NCI-H2081 (cell line): ENCODE results near the gene PINK1.
"Not testable (repeated sequence)": the region's sequence is repeated elsewhere in the genome, so short reads cannot be mapped to it uniquely, and the experiment has no call there.

Experiments
- DNase-seq, 2 experiments: peaks; one replicate each; lab custom pipeline; 2025; lab: John Stamatoyannopoulos, UW

The PINK1 gene

GRCh38 chr1:20633190-20634064, at the start of gene PINK1:
TSS of gene PINK1 (plus strand) at chr1:20633458. CDS start at chr1:20633549, 91 bp downstream.
- peak; percentile 46 to 65 for DNase-seq

- DNase-seq: no peak
Observed at GRCh38 chr1:20584890-20585289, 48.4 kb upstream of the PINK1 start.

GRCh38 chr1:20586953-20587660, 46.2 kb upstream of the PINK1 start:
- DNase-seq: no peak

- DNase-seq: no peak
Observed at GRCh38 chr1:20587661-20588053, 45.6 kb upstream of the PINK1 start.

DNA sequence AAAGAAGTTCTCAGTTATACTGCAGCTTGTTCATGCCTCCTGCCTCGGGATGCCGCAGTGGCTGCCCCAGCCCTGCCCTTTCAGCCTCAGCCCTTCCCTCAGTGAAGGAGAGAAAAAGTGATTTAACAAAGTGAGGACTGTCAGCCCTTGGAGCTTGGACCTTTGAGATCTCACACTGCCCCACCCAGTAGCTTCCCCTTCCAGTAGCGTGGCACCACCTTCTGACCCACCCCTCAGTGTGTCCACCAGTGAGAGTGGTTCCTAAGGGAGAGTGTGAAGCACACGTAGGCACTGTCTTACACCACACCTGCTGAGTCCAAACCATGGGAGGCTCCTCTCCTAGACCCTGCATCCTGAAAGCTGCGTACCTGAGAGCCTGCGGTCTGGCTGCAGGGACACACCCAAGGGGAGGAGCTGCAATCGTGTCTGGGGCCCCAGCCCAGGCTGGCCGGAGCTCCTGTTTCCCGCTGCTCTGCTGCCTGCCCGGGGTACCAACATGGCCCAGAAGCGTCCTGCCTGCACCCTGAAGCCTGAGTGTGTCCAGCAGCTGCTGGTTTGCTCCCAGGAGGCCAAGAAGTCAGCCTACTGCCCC, 44.5 kb upstream of the PINK1 start, which contains the start of gene CDA:
Gene CDA, plus strand, starts transcription at position 464 of the 592 bp plus-strand sequence. Its CDS starts 33 bp downstream, at position 497.
- no peak for DNase-seq

DNA sequence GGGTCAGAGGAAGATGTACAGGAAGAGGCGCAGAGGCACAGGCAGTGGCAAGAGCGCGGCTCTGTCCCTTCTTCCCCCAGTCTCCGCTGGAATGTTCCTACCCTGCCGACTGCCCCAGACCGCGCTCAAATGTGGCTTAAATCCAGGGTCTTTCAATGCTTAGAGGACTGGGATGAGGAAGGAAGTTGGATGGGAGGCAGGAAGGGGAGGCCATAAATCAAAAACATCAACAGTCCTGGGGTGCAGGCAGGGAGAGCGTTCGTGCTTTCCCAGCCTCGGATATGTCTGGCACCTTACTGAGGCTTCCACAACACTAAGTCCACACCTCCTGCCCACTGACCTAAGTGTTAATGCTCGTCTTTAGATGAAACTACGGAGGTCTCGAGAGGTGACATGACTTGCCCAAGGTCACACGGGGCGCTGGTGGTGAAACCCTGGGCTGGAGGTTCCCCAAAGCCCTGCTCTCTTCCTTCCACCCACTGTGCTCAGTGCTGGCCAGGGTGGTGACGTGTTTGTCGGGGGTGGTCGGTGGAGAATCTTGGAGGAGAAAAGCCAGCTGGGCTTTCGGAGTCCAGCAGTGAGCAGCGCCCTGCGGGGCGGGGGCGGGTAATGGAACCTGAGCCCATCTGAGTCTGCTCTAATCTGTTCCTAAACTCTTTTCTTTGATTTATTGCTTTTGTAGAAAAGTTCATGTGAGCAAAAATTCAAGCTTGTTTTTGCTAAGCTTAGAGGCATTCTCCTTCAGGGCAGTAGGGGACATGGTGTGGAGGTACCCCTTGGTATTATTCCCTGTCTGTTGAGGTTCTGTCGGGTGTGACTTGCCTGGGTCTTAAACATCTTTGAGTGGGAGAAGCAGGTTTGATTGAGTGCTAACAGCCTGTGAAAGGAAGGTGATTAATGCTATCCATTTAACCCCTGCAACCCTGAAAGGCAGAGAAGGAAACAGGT, 43.7 kb upstream of the PINK1 start:
- DNase-seq: no peak

GRCh38 chr1:20590306-20590777, 42.9 kb upstream of the PINK1 start:
- no peak for DNase-seq

GRCh38 chr1:20593756-20594155, 39.5 kb upstream of the PINK1 start:
- no peak for DNase-seq

DNA sequence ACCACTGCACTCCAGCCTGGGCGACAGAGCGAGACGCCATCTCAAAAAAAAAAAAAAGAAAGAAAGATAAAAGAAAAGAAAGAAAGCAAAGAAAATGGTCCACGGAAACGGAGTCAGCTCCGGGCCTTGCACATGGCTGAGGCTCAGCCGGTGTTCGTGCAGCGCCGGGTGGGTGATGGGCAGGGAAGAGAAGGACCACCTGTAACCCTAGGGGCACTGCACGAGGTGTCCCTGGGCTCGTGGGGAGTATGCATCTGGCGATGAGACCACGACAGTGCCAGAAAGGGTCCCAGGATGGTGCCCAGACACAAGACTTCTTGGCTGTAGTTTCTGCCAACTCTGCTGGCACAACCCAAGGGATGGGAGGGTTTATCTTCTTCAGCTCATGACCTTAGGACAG, 38.5 kb upstream of the PINK1 start:
- no peak for DNase-seq

- DNase-seq: no peak
Observed at GRCh38 chr1:20596106-20596505, 37.2 kb upstream of the PINK1 start.

DNA sequence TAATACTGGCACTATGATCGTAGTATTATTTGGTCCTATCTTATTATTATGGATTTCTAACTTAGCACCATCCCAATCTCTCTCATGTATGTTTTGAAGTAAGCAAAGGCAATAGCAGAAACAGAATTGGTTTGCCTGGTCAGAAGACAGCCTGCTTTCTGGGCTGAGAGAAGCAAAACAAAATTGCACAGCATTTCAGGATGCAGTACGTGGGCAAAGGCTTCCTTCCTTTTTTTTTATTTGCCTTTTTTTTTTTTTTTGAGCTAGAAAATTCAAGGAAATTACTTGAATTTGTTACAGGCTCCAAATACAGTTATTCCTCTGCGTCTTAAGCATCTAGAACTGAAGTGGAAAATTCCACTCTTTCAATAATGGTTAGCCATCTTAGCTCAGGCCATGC, 35.6 kb upstream of the PINK1 start:
- DNase-seq: no peak

- DNase-seq: no peak
Observed at GRCh38 chr1:20600156-20600555, 33.1 kb upstream of the PINK1 start.

DNA sequence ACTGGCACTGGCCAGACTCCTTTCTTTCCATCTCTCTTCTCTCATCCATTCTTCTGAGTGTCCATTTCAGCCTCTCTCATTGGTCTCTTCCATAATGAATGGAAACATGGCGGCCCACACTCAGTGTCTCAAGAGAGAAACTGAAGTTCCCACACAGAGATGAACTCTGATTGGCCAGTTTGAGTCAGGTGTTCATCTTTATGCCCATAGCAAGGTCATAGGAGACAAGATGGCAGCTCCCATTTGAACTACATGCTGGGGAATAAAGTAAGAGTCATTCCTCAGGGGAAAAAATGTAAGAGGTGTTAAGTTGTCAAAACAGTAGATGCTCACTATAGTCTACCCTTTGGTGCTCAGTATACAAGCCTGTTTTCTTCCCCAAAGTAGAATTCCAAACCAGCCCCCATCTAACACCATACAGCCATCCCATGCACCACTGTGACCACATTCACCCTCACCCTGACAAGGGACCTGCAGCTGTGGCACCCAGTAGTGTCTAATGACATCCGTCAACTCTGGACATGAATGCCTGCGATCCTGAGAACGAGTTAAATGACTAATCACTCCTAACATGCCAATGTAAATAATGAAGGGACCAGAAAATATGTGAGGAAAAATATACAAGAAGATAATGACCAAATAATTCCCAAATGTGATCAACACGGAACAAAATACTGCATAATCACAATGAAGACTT, 32.0 kb upstream of the PINK1 start:
- no peak for DNase-seq

DNA sequence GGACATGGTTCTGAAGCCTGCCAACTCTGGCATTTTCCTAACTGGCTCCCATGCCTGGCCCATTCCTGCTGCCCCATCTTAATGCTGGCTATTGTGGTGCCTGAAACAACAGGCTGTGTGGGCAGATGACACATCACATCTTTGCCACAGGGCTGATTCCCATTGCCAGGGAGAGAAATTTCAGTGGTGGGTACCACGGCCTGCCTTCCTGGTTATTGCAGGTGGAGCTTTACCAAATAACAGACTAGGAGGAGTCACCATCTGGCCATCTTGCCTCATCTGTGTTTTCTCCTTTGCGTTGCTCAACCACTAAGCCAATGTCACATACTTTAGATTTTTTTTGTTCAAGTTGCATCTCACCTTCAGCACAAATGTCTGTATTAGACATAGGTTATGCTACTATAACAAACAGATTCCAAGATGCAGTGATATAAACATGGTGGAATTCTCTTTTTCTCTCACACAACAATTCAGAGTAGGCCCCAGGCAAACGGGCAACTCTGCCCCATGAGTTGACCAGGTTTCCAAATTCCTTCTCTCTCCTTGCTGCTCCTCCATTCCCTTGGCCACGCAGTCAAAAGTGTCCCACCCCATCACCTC, 30.3 kb upstream of the PINK1 start:
- no peak for DNase-seq

DNA sequence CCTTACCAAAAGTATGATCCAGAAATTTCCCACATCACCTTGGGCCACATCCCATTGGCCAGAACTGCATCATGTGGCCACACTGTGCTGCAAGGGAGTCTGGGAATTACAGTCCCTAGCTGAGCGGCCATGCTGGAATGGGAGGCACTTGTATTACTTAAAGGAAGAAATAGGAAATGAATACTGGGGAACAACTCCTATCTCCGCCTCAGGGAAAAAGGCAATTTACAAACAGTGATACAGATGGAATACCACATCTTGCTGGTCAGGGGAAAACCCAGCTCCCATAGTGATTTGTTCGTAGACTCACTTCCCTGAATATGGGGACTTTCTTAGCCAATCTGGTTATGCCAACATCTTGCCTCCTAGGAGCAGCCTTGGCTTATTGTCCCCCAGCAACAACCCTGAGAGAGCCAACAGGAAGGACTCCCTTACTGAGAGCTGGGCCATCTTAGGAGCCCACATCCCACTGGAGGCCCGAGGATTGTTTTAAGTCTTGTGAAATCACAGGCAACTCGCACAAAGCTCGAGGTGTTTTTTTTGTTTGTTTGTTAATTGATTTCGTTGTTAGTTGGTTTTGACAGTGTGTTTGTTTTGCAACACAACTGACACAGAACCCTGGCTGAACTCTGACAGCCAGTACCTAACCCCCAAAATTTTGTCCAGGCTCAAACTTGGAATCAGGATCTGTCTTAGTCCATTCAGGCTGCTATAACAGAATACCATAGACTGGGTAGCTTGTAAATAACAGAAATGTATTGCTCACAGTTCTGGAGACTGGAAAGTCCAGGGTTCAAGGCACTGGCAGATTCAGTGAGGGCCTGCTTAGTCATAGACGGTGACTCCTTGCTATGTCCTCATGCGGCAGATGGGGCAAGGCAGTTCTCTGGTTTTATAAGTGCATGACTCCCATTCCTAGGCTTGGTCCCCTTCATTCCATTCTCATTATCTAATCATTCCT, 29.5 kb upstream of the PINK1 start:
- no peak for DNase-seq

GRCh38 chr1:20604678-20605077, 28.6 kb upstream of the PINK1 start:
- DNase-seq: no peak

DNA sequence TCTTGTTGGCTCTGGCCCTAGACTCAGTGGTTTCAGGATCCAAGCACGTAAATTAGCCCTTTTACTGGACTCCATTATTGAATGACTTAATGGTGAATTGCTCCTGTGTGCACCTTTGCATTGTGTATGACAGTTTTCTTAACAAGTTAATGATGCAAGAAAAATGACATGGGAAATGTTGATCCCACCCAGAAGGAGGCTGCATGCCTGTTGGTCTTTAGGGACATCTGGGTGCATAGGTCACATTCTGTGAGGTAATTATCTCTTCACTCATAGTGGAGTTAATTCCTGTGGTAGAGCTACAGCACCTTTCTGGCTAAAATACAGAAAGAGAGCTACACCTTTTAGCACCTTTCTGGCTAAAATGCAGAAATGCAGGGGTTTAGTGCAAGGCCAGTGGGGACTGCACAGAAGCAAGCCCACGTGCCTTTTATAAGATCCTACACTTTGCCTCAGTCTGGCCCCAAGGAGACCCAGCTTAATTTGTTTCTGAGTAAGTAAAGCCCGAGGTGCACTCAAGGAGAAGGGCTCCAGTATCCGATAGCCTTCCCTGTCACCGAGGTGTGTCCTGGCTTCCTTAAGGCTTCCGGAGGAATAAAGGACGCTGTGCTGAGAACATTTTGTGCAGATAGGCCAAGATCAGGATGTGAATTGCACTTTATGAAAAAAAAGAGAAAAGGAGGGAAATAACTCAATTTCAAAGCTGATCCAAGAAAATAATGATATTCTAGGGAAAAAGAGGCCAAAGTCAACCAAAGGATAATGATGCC, 26.3 kb upstream of the PINK1 start:
- not testable (repeated sequence) for DNase-seq

- DNase-seq: no peak
Observed at GRCh38 chr1:20609541-20609940, 23.7 kb upstream of the PINK1 start.
